ENCODE data around the gene HCN2.

DNA sequence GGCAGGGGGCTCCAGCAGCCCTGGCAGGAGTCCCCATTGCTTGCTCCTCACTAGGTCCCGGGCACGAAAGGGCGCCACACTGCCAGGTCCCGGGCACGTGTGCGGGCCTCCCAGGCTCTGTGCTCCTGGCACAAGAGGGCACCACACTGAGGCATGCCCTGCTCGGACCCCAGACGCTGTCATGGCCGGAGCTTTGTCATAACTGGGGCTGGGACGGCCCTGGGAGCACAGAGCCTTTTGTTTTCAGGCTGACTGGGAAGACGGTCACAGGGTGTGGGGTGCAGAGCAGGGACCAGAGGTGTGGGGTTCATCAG, 9.9 kb upstream of the HCN2 start:
- TF ChIP-seq TAF7 (optimal IDR thresholded peaks at IDR 0.05; ENCODE audit: borderline replicate concordance, low read depth, low read length) (no peak), POLR2A (IDR thresholded peaks at IDR 0.05; ENCODE audit: control extremely low read depth in 1 of 2, low read depth in 2 of 2, low read length in 2 of 2) (no peak), POLR2AphosphoS5 (IDR thresholded peaks at IDR 0.05; ENCODE audit: low read depth, low read length) (no peak), CREB1 (IDR thresholded peaks at IDR 0.05) (no peak), KDM5A (IDR thresholded peaks at IDR 0.05; ENCODE audit: low read length) (no peak), SP4 (IDR thresholded peaks at IDR 0.05; ENCODE audit: low read length) (no peak), CHD2 (IDR thresholded peaks at IDR 0.05; ENCODE audit: low read length) (no peak), SP2 (IDR thresholded peaks at IDR 0.05; ENCODE audit: low read length) (no peak), FOSL1 (IDR thresholded peaks at IDR 0.05; ENCODE audit: insufficient read depth, low read depth, low read length) (no peak)
- TF ChIP-seq, protein P1, sequence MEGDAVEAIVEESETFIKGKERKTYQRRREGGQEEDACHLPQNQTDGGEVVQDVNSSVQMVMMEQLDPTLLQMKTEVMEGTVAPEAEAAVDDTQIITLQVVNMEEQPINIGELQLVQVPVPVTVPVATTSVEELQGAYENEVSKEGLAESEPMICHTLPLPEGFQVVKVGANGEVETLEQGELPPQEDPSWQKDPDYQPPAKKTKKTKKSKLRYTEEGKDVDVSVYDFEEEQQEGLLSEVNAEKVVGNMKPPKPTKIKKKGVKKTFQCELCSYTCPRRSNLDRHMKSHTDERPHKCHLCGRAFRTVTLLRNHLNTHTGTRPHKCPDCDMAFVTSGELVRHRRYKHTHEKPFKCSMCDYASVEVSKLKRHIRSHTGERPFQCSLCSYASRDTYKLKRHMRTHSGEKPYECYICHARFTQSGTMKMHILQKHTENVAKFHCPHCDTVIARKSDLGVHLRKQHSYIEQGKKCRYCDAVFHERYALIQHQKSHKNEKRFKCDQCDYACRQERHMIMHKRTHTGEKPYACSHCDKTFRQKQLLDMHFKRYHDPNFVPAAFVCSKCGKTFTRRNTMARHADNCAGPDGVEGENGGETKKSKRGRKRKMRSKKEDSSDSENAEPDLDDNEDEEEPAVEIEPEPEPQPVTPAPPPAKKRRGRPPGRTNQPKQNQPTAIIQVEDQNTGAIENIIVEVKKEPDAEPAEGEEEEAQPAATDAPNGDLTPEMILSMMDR (IDR thresholded peaks at IDR 0.05; ENCODE audit: control extremely low read depth in 1 of 3, insufficient read depth in 1 of 3, low read depth in 1 of 3, low read length in 3 of 3) = no peak
- TF ChIP-seq, protein P2, sequence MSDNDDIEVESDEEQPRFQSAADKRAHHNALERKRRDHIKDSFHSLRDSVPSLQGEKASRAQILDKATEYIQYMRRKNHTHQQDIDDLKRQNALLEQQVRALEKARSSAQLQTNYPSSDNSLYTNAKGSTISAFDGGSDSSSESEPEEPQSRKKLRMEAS (IDR thresholded peaks at IDR 0.05) = no peak
- TF ChIP-seq, protein P3, sequence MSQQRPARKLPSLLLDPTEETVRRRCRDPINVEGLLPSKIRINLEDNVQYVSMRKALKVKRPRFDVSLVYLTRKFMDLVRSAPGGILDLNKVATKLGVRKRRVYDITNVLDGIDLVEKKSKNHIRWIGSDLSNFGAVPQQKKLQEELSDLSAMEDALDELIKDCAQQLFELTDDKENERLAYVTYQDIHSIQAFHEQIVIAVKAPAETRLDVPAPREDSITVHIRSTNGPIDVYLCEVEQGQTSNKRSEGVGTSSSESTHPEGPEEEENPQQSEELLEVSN (IDR thresholded peaks at IDR 0.05) = no peak
- TF ChIP-seq, protein P4, sequence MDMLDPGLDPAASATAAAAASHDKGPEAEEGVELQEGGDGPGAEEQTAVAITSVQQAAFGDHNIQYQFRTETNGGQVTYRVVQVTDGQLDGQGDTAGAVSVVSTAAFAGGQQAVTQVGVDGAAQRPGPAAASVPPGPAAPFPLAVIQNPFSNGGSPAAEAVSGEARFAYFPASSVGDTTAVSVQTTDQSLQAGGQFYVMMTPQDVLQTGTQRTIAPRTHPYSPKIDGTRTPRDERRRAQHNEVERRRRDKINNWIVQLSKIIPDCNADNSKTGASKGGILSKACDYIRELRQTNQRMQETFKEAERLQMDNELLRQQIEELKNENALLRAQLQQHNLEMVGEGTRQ (IDR thresholded peaks at IDR 0.05; ENCODE audit: low read length) = no peak
